ENCODE measurements around the gene ZSCAN10. TPM values are rescaled to one million over a fixed set of nuclear protein-coding genes. Genes with fewer than 3 reads are reported as not detected.

The ZSCAN10 gene
- total RNA-seq, 1 experiment from 2014 or later: not detected

DNA sequence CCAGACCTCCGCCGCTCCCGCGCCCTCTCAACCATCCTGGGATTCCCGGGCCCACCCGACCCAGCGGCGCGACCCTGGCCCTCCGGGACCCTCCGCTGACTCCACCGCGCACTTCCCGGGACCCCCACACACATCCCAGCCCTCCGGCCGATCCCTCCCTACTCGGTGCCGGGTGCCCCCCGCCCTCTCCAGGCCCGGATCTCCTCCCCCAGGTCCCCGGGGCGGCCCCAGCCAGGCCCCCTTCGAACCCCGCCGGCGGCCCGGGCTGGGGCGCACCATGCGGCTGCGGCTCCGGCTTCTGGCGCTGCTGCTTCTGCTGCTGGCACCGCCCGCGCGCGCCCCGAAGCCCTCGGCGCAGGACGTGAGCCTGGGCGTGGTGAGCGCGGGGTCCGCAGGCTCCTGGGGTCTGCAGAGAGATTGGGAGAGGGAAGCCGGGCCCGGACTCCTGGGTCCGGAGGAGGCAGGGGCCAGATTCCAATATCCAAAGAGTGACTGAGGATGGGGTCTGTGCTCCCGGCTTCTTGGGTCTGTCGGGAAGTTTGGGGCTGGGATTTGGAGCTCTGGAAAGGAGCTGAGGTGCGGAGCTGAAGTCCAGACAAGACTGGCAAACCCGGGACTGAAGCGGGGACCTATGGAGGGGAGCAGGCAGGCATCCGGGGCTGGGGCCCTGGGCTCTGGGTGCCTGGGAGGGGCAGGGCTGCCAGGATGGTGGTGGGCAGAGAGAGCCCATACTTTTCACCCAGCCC, 52.3 kb downstream of the ZSCAN10 start:
- no peak for DNase-seq (ENCODE audit: low read depth)

DNA sequence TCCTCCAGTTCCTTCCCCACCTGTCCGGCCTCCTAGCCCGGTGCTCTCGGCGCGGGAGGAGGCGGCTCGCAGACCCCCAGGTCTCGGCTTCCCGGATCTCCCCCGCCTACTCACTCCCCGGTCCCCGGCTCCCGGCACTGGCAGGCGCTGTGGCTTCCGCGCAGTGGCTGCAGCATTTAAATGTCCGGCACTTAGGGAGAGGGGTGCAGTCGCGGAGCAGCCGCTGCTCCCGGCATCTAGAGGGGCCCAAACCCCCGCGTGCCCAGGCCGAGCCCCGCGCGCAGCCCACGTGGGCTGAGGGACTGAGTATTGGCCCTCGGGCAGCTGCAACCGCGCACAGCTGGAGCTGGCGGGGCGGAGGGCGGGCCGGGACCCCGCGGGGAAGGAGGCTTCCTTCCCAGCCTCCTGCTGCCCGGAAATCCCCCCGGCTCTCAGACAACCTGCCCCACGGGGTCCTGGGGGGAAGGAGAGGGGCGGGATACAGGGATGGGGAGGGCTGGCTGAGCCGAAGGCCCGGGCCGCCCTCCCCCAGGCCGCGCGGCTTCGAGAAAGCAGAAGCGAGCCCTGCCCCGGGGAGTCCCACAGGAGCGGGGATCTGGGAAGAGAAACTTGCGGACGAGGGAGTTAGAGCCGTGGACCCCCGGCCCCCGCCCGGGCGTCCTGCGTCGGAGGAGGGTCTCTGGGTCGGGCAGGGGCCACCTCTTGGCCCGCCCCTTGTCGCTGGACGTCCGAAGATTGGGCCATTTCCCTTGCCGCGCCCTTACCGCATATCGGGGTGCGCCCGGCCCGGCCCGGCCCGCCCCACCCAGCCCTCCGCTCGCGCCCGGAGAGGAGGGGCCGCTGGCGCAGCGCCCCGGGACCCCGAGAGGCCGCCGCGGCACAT, 53.1 kb downstream of the ZSCAN10 start, which contains the start of gene MMP25:
MMP25 (plus strand) TSS at position 804 of the 883 bp plus-strand sequence. CDS start 357 bp downstream, outside the sequence.
- DNase-seq (ENCODE audit: low read depth): no peak

DNA sequence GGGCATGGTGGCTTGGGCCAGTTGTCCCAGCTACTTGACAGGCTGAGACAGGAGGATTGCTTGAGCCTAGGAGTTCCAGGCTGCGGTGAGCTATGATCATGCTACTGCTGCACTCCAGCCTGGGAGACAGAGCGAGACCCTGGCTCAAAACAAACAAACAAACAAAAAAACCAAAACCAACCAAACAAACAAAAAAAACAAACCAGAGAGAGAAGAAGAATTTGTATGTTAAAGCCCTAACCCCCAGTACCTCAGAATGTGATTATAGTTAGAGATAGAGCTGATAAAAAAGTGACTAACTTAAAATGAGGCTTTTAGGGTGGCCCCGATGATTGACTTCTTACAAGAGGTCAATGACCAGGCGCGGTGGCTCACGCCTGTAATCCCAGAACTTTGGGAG, 54.4 kb downstream of the ZSCAN10 start:
- no peak for DNase-seq (ENCODE audit: low read depth)

- DNase-seq (ENCODE audit: low read depth): no peak
These were observed 56.7 kb downstream of the ZSCAN10 start for GRCh38 chr16:3042376-3042775.

- DNase-seq (ENCODE audit: low read depth): no peak
These were observed 60.2 kb downstream of the ZSCAN10 start for GRCh38 chr16:3038896-3039295.

Other genes starting within 250 kb of the ZSCAN10 start
- 0.11 TPM in 1 of 2 replicates, not detected in the other for gene PRSS22, start 241.1 kb downstream of the ZSCAN10 start, total RNA-seq (2014; rRNA removed; shearing (Covaris generic))
- 28.3 and 71.6 TPM in 2 replicates for gene FLYWCH2, start 216.1 kb downstream of the ZSCAN10 start, total RNA-seq (2014; rRNA removed; shearing (Covaris generic))
- gene FLYWCH1, start 187.4 kb downstream of the ZSCAN10 start, total RNA-seq (2014; rRNA removed; shearing (Covaris generic)): 32.3 and 42.3 TPM in 2 replicates
- 0.39 and 1.3 TPM in 2 replicates for gene KREMEN2, start 135.0 kb downstream of the ZSCAN10 start, total RNA-seq (2014; rRNA removed; shearing (Covaris generic))
- gene PAQR4, start 129.9 kb downstream of the ZSCAN10 start, total RNA-seq (2014; rRNA removed; shearing (Covaris generic)): 15.3 and 20.5 TPM in 2 replicates
- gene PKMYT1, start 118.8 kb downstream of the ZSCAN10 start, total RNA-seq (2014; rRNA removed; shearing (Covaris generic)): 48.6 and 70.3 TPM in 2 replicates
- gene CLDN9, start 86.4 kb downstream of the ZSCAN10 start, total RNA-seq (2014; rRNA removed; shearing (Covaris generic)): not detected in 2 replicates
- gene CLDN6, start 81.1 kb downstream of the ZSCAN10 start, total RNA-seq (2014; rRNA removed; shearing (Covaris generic)): not detected in 2 replicates
- gene TNFRSF12A, start 78.9 kb downstream of the ZSCAN10 start, total RNA-seq (2014; rRNA removed; shearing (Covaris generic)): 307 and 390 TPM in 2 replicates
- gene HCFC1R1, start 75.4 kb downstream of the ZSCAN10 start, total RNA-seq (2014; rRNA removed; shearing (Covaris generic)): 1.8 and 4.7 TPM in 2 replicates
- gene THOC6, start 75.3 kb downstream of the ZSCAN10 start, total RNA-seq (2014; rRNA removed; shearing (Covaris generic)): 24.0 and 25.5 TPM in 2 replicates
- not detected in 2 replicates for gene BICDL2, start 62.4 kb downstream of the ZSCAN10 start, total RNA-seq (2014; rRNA removed; shearing (Covaris generic))
- 0.17 and 0.54 TPM in 2 replicates for gene MMP25, start 52.7 kb downstream of the ZSCAN10 start, total RNA-seq (2014; rRNA removed; shearing (Covaris generic))
- gene IL32, start 33.7 kb downstream of the ZSCAN10 start, total RNA-seq (2014; rRNA removed; shearing (Covaris generic)): 362 and 393 TPM in 2 replicates
- gene ZNF205, start 13.3 kb upstream of the ZSCAN10 start, total RNA-seq (2014; rRNA removed; shearing (Covaris generic)): 6.6 and 10.5 TPM in 2 replicates
- 3.7 and 5.6 TPM in 2 replicates for gene ZNF213, start 35.7 kb upstream of the ZSCAN10 start, total RNA-seq (2014; rRNA removed; shearing (Covaris generic))
- not detected in 2 replicates for gene OR1F1, start 88.9 kb upstream of the ZSCAN10 start, total RNA-seq (2014; rRNA removed; shearing (Covaris generic))
- 8.0 and 8.7 TPM in 2 replicates for gene ZNF200, start 135.9 kb upstream of the ZSCAN10 start, total RNA-seq (2014; rRNA removed; shearing (Covaris generic))
- 0.21 and 0.34 TPM in 2 replicates for gene MEFV, start 157.3 kb upstream of the ZSCAN10 start, total RNA-seq (2014; rRNA removed; shearing (Covaris generic))
- gene ZNF263, start 184.2 kb upstream of the ZSCAN10 start, total RNA-seq (2014; rRNA removed; shearing (Covaris generic)): 28.8 and 61.1 TPM in 2 replicates
- gene TIGD7, start 206.1 kb upstream of the ZSCAN10 start, total RNA-seq (2014; rRNA removed; shearing (Covaris generic)): 3.5 and 4.1 TPM in 2 replicates
- gene ZNF75A, start 206.2 kb upstream of the ZSCAN10 start, total RNA-seq (2014; rRNA removed; shearing (Covaris generic)): 20.6 and 20.7 TPM in 2 replicates

Measured in Daoy (cell line).